ENCODE results near the gene NACC2. TPM values are rescaled to one million over a fixed set of nuclear protein-coding genes. Genes with fewer than 3 reads are reported as not detected.

NACC2 gene
- total RNA-seq, 4 donors from 2014 or later, result 10.4 to 21.6 (median 12.8) TPM

GRCh38 chr9:135961811-135962695, 133.0 kb downstream of the NACC2 start:
- no peak for TF ChIP-seq POLR2A (IDR thresholded peaks at IDR 0.05)
- H3K4me1 ChIP-seq, result peaks cover 23 to 38% (median 24%) of the 10 kb centered on the region in 3 donors
- intact Hi-C loops (cut with DNase I), result no loop called here
- WGBS, 2 donors, result 30 to 31% methylated on average over 15 of the region's 15 CpGs
- peak overlapping the region in 2 of 4 donors; percentile 98 to 100 for H3K4me3 ChIP-seq
- H3K27me3 ChIP-seq, result no peaks in the 10 kb centered on the region
- no peaks in the 10 kb centered on the region for H3K9me3 ChIP-seq
- no peak for DNase-seq
- peaks cover 0 to 6% (median 0%) of the 10 kb centered on the region in 3 donors for H3K36me3 ChIP-seq
- peak overlapping the region in 2 of 4 donors; percentile 39 to 47 for H3K27ac ChIP-seq

GRCh38 chr9:135961277-135961715, 133.8 kb downstream of the NACC2 start, which contains the start of gene UBAC1:
TSS of gene UBAC1 (minus strand) at chr9:135961373. CDS start at chr9:135961162, 211 bp downstream.
- Histone ChIP-seq H3K36me3 (peaks cover 0 to 6% (median 0%) of the 10 kb centered on the region in 3 donors), H3K27me3 (no peaks in the 10 kb centered on the region), H3K4me1 (peaks cover 23 to 38% (median 24%) of the 10 kb centered on the region in 3 donors), H3K4me3 (peak within 1 kb of the TSS; percentile 98 to 100 (median 98)), H3K27ac (peak within 1 kb of the TSS; percentile 94 to 96 (median 95)), H3K9me3 (no peaks in the 10 kb centered on the region)
- TF ChIP-seq POLR2A (IDR thresholded peaks at IDR 0.05), result peak in 1 of 4 donors; percentile 15
- TF ChIP-seq, protein P1, sequence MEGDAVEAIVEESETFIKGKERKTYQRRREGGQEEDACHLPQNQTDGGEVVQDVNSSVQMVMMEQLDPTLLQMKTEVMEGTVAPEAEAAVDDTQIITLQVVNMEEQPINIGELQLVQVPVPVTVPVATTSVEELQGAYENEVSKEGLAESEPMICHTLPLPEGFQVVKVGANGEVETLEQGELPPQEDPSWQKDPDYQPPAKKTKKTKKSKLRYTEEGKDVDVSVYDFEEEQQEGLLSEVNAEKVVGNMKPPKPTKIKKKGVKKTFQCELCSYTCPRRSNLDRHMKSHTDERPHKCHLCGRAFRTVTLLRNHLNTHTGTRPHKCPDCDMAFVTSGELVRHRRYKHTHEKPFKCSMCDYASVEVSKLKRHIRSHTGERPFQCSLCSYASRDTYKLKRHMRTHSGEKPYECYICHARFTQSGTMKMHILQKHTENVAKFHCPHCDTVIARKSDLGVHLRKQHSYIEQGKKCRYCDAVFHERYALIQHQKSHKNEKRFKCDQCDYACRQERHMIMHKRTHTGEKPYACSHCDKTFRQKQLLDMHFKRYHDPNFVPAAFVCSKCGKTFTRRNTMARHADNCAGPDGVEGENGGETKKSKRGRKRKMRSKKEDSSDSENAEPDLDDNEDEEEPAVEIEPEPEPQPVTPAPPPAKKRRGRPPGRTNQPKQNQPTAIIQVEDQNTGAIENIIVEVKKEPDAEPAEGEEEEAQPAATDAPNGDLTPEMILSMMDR (IDR thresholded peaks at IDR 0.05), result peak in 5 of 6 experiments; percentile 32 to 66 (median 49)
- WGBS, 2 donors, result 0 to 1% methylated on average over 5 to 15 of the region's 53 CpGs
- DNase-seq, result peak; percentile 77
- intact Hi-C loops (cut with DNase I), result no loop called here

DNA sequence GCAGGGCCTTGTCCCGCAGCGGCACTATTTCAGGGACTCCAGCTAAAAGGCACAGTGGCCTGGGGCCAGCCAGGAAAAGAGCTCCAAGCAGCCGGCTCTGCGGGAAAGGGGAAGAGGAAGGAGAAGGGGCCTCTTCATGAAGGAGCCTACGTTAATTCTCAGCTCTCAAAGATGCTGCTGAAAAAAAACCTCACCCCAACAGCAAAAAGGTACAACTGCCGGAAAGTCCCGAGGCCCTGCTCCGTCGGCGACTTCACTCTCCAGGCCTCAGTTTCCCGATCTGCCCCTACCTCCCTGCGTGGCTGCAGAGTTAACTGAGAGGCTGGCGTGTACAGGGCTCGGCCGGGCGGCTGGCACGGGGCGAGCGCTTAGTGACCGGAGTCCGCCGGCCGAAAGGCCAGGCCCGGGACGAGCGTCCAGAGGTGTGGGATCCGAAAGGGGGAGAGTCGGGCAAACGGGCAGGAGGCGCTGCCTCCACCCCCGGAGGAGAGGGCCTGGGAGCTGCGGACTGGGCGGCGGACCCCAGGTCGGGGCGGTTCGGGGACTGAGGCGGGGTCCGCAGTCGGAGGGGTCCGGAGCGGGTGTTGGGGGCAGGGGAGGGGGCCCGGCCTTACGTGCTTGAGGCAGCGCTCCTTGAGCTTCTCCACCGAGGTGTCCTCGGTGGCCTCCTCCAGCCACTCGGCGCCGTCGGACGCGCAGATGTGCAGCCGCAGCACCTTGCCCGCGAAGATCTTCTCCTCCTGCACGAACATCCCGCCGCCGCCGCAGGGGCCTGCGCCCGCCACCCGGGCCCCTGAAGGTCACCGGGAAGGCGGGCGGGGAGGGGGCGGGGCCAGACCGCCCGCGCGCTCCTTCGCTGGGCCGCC, 134.4 kb downstream of the NACC2 start:
- 0 to 2% methylated on average over 11 to 14 of the region's 74 CpGs for WGBS, 2 donors
- H3K36me3 ChIP-seq, result peaks cover 0 to 10% (median 0%) of the 10 kb centered on the region in 3 donors
- DNase-seq, result no peak
- intact Hi-C loops (cut with DNase I), result no loop called here
- H3K27me3 ChIP-seq, result no peaks in the 10 kb centered on the region
- peaks cover 23 to 45% (median 24%) of the 10 kb centered on the region in 3 donors for H3K4me1 ChIP-seq
- H3K27ac ChIP-seq, result peak overlapping the region; percentile 94 to 96 (median 95)
- TF ChIP-seq, protein P1 (IDR thresholded peaks at IDR 0.05), result no peak
- peak in 2 of 4 donors; percentile 40 to 41 for TF ChIP-seq POLR2A (IDR thresholded peaks at IDR 0.05)
- no peaks in the 10 kb centered on the region for H3K9me3 ChIP-seq
- H3K4me3 ChIP-seq, result peak overlapping the region; percentile 98 to 100 (median 98)

DNA sequence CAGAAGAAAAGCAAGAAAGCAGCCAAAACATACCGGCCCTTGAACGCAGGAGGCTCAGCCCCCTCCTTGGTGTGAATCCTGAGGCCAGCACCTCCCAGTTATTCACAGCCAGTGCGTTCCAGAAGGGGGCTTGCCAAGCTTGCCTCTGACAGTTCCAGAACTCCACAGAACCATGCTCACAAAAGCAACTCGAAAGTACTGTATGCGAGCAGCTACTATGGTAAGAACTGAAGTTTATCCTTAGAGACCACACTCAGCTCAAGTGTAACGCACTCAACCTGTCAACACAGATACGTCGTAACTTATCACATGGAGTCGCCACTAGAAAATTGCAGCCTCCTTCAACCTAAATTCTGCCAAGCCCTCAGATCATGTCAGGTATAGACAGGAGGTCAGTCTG, 135.3 kb downstream of the NACC2 start:
- intact Hi-C loops (cut with DNase I), result no loop called here
- WGBS, 2 donors, result 25 to 40% methylated on average over 9 of the region's 9 CpGs
- Histone ChIP-seq H3K4me1 (peaks cover 23 to 46% (median 24%) of the 10 kb centered on the region in 3 donors), H3K9me3 (no peaks in the 10 kb centered on the region), H3K4me3 (peak overlapping the region; percentile 98 to 100 (median 98)), H3K36me3 (peaks cover 0 to 17% (median 0%) of the 10 kb centered on the region in 3 donors), H3K27me3 (no peaks in the 10 kb centered on the region), H3K27ac (peak overlapping the region in 3 of 4 donors; percentile 95 to 96 (median 95))
- no peak for DNase-seq
- no peak for TF ChIP-seq POLR2A (IDR thresholded peaks at IDR 0.05)
- TF ChIP-seq, protein P1 (IDR thresholded peaks at IDR 0.05), result no peak

GRCh38 chr9:135958485-135958884, 136.6 kb downstream of the NACC2 start:
- DNase-seq, result no peak

More at GRCh38 chr9:135958485-135958884, 136.6 kb downstream of the NACC2 start:
- intact Hi-C loops (cut with DNase I), result no loop called here
- no peak overlapping the region for H3K4me3 ChIP-seq
- peaks cover 0 to 30% (median 5%) of the 10 kb centered on the region in 3 donors for H3K36me3 ChIP-seq
- H3K27me3 ChIP-seq, result no peaks in the 10 kb centered on the region
- H3K9me3 ChIP-seq, result no peaks in the 10 kb centered on the region
- 74 to 83% methylated on average over 12 of the region's 12 CpGs for WGBS, 2 donors
- no peak for TF ChIP-seq POLR2A (IDR thresholded peaks at IDR 0.05)
- TF ChIP-seq, protein P1 (IDR thresholded peaks at IDR 0.05), result no peak
- H3K27ac ChIP-seq, result no peak overlapping the region
- H3K4me1 ChIP-seq, result peaks cover 23 to 49% (median 24%) of the 10 kb centered on the region in 3 donors
